ENCODE data around the gene CCDC13.

- TF ChIP-seq RUNX3 (IDR thresholded peaks at IDR 0.05; ENCODE audit: low read length) (no peak), RFX5 (IDR thresholded peaks at IDR 0.05; ENCODE audit: low read depth, low read length) (no peak), YBX1 (IDR thresholded peaks at IDR 0.05) (no peak), DPF2 (IDR thresholded peaks at IDR 0.05) (no peak), IRF5 (IDR thresholded peaks at IDR 0.05; ENCODE audit: borderline replicate concordance) (no peak), POLR2AphosphoS5 (IDR thresholded peaks at IDR 0.05; ENCODE audit: low read length) (no peak), NR2F1 (conservative IDR thresholded peaks at IDR 0.05) (no peak), CTCF (IDR thresholded peaks at IDR 0.05 in 2 of 3, conservative IDR thresholded peaks at IDR 0.05 in 1 of 3; ENCODE audit: control insufficient read depth in 2 of 3, extremely low read depth in 1 of 3, insufficient read depth in 1 of 3, low read depth in 3 of 3, low read length in 3 of 3) (no peak), ZNF687 (IDR thresholded peaks at IDR 0.05) (no peak)
These were observed 5.6 kb upstream of the CCDC13 start for GRCh38 chr3:42778644-42779043.

All from GM12878 (cell line).